Mesodermal cell (in vitro differentiated cells): ENCODE measurements around the gene OSBPL6.
"Not testable (repeated sequence)": the region's sequence is repeated elsewhere in the genome, so short reads cannot be mapped to it uniquely, and the experiment has no call there.

Source experiments
- H3K27ac ChIP-seq: 2 replicates; pipeline ENCODE4 v1.7.0; 2013; ENCODE audit warnings: mild to moderate bottlenecking, low read depth, low read length, moderate library complexity; ENCODE audit not compliant: severe bottlenecking
- H3K36me3 ChIP-seq: 2 replicates; pipeline ENCODE4 v1.7.1; 2013; ENCODE audit warnings: mild to moderate bottlenecking, low read length, moderate library complexity; ENCODE audit not compliant: control insufficient read depth, insufficient read depth
- H3K4me1 ChIP-seq: one replicate; pipeline ENCODE4 v1.7.1; 2013; ENCODE audit warnings: mild to moderate bottlenecking, low read length; ENCODE audit not compliant: insufficient read depth, control insufficient read depth, poor library complexity, severe bottlenecking
- H3K4me3 ChIP-seq: 2 replicates; pipeline ENCODE4 v1.7.0; 2013; ENCODE audit warnings: low read length, control low read depth, mild to moderate bottlenecking; ENCODE audit not compliant: insufficient read depth, poor library complexity, severe bottlenecking; ENCODE audit errors: extremely low read depth
- H3K9me3 ChIP-seq: 2 replicates; pipeline ENCODE4 v1.7.1; 2013; ENCODE audit warnings: mild to moderate bottlenecking, low read length, moderate library complexity; ENCODE audit not compliant: control insufficient read depth
- WGBS, 2 experiments: methylation state at CpG; one replicate each; pipeline ENCODE4 v1.1.5; 2013; ENCODE audit warnings: missing lambda C conversion rate in 2 of 2; ENCODE audit not compliant: insufficient coverage in 2 of 2; 5-methylcytosine and 5-hydroxymethylcytosine counted together

OSBPL6 gene

GRCh38 chr2:178395295-178395694 lies 201.0 kb downstream of the OSBPL6 start:
- WGBS, 2 experiments = 100% methylated on average over 1 to 2 of the region's 2 CpGs
- H3K27ac ChIP-seq = no peak overlapping the region
- no peaks in the 10 kb centered on the region for H3K4me1 ChIP-seq
- no peaks in the 10 kb centered on the region for H3K36me3 ChIP-seq
- no peaks in the 10 kb centered on the region for H3K9me3 ChIP-seq
- no peak overlapping the region for H3K4me3 ChIP-seq

GRCh38 chr2:178395941-178396570 lies 201.7 kb downstream of the OSBPL6 start:
- Histone ChIP-seq H3K4me3 (no peak overlapping the region), H3K36me3 (no peaks in the 10 kb centered on the region), H3K27ac (no peak overlapping the region), H3K4me1 (no peaks in the 10 kb centered on the region), H3K9me3 (no peaks in the 10 kb centered on the region)
- 80 to 100% methylated on average over 1 of the region's 8 CpGs for WGBS, 2 experiments

- H3K27ac ChIP-seq = no peak overlapping the region
- WGBS, 2 experiments = 64% methylated on average over 2 of the region's 7 CpGs; no CpG with 5 or more reads in 1 of the 2 experiments
- no peak overlapping the region for H3K4me3 ChIP-seq
- H3K4me1 ChIP-seq = no peaks in the 10 kb centered on the region
- no peaks in the 10 kb centered on the region for H3K9me3 ChIP-seq
- no peaks in the 10 kb centered on the region for H3K36me3 ChIP-seq
These were observed 202.8 kb downstream of the OSBPL6 start for GRCh38 chr2:178397002-178397605.

- Histone ChIP-seq H3K27ac (no peak overlapping the region), H3K4me3 (no peak overlapping the region), H3K36me3 (no peaks in the 10 kb centered on the region), H3K4me1 (peaks cover 7% of the 10 kb centered on the region), H3K9me3 (no peaks in the 10 kb centered on the region)
- WGBS, 2 experiments = 100% methylated on average over 1 of the region's 6 CpGs; no CpG with 5 or more reads in 1 of the 2 experiments
These were observed 207.7 kb downstream of the OSBPL6 start for GRCh38 chr2:178401994-178402437.

- no peak overlapping the region for H3K4me3 ChIP-seq
- no peaks in the 10 kb centered on the region for H3K9me3 ChIP-seq
- peaks cover 7% of the 10 kb centered on the region for H3K4me1 ChIP-seq
- H3K27ac ChIP-seq = no peak overlapping the region
- WGBS, 2 experiments = 40% methylated on average over 1 of the region's 3 CpGs; no CpG with 5 or more reads in 1 of the 2 experiments
- no peaks in the 10 kb centered on the region for H3K36me3 ChIP-seq
These were observed 209.5 kb downstream of the OSBPL6 start for GRCh38 chr2:178403671-178404306.

GRCh38 chr2:178404368-178404767 lies 210.1 kb downstream of the OSBPL6 start:
- Histone ChIP-seq H3K27ac (no peak overlapping the region), H3K36me3 (no peaks in the 10 kb centered on the region), H3K4me3 (no peak overlapping the region), H3K4me1 (peaks cover 7% of the 10 kb centered on the region), H3K9me3 (no peaks in the 10 kb centered on the region)
- 79 to 81% methylated on average over 4 of the region's 4 CpGs for WGBS, 2 experiments

GRCh38 chr2:178409261-178409660 lies 214.9 kb downstream of the OSBPL6 start:
- H3K36me3 ChIP-seq = no peaks in the 10 kb centered on the region
- H3K4me1 ChIP-seq = peaks cover 1% of the 10 kb centered on the region
- no CpG with 5 or more reads among the region's 5 CpGs for WGBS, 2 experiments
- no peak overlapping the region for H3K27ac ChIP-seq
- H3K4me3 ChIP-seq = no peak overlapping the region
- no peaks in the 10 kb centered on the region for H3K9me3 ChIP-seq

GRCh38 chr2:178412047-178412446 lies 217.7 kb downstream of the OSBPL6 start:
- Histone ChIP-seq H3K9me3 (no peaks in the 10 kb centered on the region), H3K27ac (no peak overlapping the region), H3K36me3 (no peaks in the 10 kb centered on the region), H3K4me3 (no peak overlapping the region), H3K4me1 (no peaks in the 10 kb centered on the region)
- 71 to 72% methylated on average over 2 of the region's 3 CpGs for WGBS, 2 experiments

- H3K27ac ChIP-seq, H3K9me3 ChIP-seq, H3K4me1 ChIP-seq, H3K36me3 ChIP-seq: not testable (repeated sequence)
- H3K4me3 ChIP-seq = peak overlapping the region; percentile 56
- WGBS, 2 experiments = 90 to 92% methylated on average over 5 of the region's 8 CpGs
These were observed 218.1 kb downstream of the OSBPL6 start for GRCh38 chr2:178412453-178412852.

- H3K4me1 ChIP-seq = no peaks in the 10 kb centered on the region
- H3K36me3 ChIP-seq = no peaks in the 10 kb centered on the region
- WGBS, 2 experiments = 0 to 1% methylated on average over 29 to 39 of the region's 45 CpGs
- peak overlapping the region; percentile 91 for H3K27ac ChIP-seq
- H3K4me3 ChIP-seq = peak overlapping the region; percentile 56
- no peaks in the 10 kb centered on the region for H3K9me3 ChIP-seq
These were observed 219.4 kb downstream of the OSBPL6 start for GRCh38 chr2:178413472-178414265.
